Thoracic aorta (tissue), 2 donors: ENCODE data around the gene ANAPC2. TPM values are rescaled to one million over a fixed set of nuclear protein-coding genes. Genes with fewer than 3 reads are reported as not detected.

Source experiments
- ATAC-seq: fragments of 150-250 bp; one replicate; pipeline ENCODE4 v1.8.0; 2017; ENCODE audit warnings: low read depth; ENCODE audit not compliant: insufficient number of reproducible peaks, low FRiP score
- DNase-seq: peaks from one replicate; pipeline ENCODE4 v3.0.0-alpha.2; 2020; ENCODE audit warnings: low spot score
- H3K27ac ChIP-seq, 2 donors: fragments of 200-600 bp; sonication (generic); 1 replicate in 1 of 2; 2 replicates in 1 of 2; pipeline ENCODE4 v1.5.1; 2016; ENCODE audit warnings: mild to moderate bottlenecking in 2 of 2, moderate library complexity in 2 of 2
- H3K27me3 ChIP-seq: fragments of 200-600 bp; sonication (generic); replicated peaks from 2 replicates; pipeline ENCODE4 v1.6.0; 2016; ENCODE audit warnings: mild to moderate bottlenecking; ENCODE audit not compliant: insufficient read depth
- H3K36me3 ChIP-seq: fragments of 200-600 bp; sonication (generic); one replicate; pipeline ENCODE4 v1.5.1; 2016
- H3K4me1 ChIP-seq, 2 donors: fragments of 200-600 bp; sonication (generic); 1 replicate in 1 of 2; 2 replicates in 1 of 2; pipeline versions ENCODE4 v1.5.1 to v1.6.0; 2016; ENCODE audit warnings: low read depth in 2 of 2, mild to moderate bottlenecking in 1 of 2; ENCODE audit not compliant: control insufficient read depth in 1 of 2
- H3K4me3 ChIP-seq: fragments of 200-600 bp; sonication (generic); 2 replicates; pipeline ENCODE4 v1.5.1; 2016; ENCODE audit warnings: mild to moderate bottlenecking
- H3K9me3 ChIP-seq: fragments of 200-600 bp; sonication (generic); 2 replicates; pipeline ENCODE4 v1.5.1; 2016
- total RNA-seq, 2 donors: library from RNA; depleted of rRNA; stranded (reverse); fragments of >200 nt; gene quantifications; one replicate each; pipeline versions ENCODE4 v1.1.0 to v1.2.3, GENCODE V29; 2016
- TF ChIP-seq, protein P1 (sequence below): fragments of 200-600 bp; sonication (generic); IDR thresholded peaks from one replicate; pipeline ENCODE4 v1.5.1; 2019; ENCODE audit warnings: antibody characterized with exemption

Gene ANAPC2, protein sequence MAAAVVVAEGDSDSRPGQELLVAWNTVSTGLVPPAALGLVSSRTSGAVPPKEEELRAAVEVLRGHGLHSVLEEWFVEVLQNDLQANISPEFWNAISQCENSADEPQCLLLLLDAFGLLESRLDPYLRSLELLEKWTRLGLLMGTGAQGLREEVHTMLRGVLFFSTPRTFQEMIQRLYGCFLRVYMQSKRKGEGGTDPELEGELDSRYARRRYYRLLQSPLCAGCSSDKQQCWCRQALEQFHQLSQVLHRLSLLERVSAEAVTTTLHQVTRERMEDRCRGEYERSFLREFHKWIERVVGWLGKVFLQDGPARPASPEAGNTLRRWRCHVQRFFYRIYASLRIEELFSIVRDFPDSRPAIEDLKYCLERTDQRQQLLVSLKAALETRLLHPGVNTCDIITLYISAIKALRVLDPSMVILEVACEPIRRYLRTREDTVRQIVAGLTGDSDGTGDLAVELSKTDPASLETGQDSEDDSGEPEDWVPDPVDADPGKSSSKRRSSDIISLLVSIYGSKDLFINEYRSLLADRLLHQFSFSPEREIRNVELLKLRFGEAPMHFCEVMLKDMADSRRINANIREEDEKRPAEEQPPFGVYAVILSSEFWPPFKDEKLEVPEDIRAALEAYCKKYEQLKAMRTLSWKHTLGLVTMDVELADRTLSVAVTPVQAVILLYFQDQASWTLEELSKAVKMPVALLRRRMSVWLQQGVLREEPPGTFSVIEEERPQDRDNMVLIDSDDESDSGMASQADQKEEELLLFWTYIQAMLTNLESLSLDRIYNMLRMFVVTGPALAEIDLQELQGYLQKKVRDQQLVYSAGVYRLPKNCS
- 10 to 100 TPM; 25.2 to 43.0 TPM for total RNA-seq

DNA sequence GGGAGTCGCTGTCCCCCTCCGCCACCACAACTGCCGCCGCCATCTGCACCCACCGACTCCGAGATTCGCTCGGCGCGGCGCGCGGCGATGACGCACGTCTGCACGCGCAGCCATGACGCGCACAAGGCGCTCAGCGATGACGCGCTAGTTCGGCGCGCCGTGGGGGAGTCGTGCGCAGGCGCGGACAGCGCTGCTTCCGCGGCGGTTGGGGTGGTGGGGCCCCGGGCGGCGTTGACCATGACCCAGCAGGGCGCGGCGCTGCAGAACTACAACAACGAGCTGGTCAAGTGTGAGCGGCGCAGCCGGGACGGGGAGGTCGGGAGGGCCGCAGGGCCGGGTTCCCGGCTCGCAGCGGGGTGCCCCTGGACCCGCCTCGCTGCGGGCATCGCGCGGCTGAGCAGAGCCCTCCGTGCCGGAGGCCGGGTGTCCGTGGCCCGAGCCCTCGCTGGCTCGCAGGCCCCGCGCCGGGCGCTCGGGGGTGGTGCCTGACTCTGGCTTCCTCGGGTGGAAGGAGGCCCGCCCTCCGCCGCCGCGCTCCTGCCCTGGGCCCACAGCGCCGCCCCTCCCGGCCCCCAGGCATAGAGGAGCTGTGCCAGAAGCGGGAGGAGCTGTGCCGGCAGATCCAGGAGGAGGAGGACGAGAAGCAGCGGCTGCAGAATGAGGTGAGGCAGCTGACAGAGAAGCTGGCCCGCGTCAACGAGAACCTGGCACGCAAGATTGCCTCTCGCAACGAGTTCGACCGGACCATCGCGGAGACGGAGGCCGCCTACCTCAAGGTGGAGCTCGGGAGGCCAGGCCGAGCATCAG lies at the start of gene ANAPC2, which contains the start of gene SSNA1:
Gene ANAPC2, minus strand, starts transcription at position 71 of the 807 bp plus-strand sequence. Its CDS starts 28 bp downstream, at position 43.
Gene SSNA1, plus strand, starts transcription at position 187 of the 807 bp plus-strand sequence. Its CDS starts 51 bp downstream, at position 238.
- no peaks in the 10 kb centered on the region for H3K9me3 ChIP-seq
- H3K27ac ChIP-seq, result peak within 1 kb of the TSS; percentile 93
- peak within 1 kb of the TSS; percentile 84 for H3K4me3 ChIP-seq
- H3K27me3 ChIP-seq, result no peaks in the 10 kb centered on the region
- TF ChIP-seq, protein P1, sequence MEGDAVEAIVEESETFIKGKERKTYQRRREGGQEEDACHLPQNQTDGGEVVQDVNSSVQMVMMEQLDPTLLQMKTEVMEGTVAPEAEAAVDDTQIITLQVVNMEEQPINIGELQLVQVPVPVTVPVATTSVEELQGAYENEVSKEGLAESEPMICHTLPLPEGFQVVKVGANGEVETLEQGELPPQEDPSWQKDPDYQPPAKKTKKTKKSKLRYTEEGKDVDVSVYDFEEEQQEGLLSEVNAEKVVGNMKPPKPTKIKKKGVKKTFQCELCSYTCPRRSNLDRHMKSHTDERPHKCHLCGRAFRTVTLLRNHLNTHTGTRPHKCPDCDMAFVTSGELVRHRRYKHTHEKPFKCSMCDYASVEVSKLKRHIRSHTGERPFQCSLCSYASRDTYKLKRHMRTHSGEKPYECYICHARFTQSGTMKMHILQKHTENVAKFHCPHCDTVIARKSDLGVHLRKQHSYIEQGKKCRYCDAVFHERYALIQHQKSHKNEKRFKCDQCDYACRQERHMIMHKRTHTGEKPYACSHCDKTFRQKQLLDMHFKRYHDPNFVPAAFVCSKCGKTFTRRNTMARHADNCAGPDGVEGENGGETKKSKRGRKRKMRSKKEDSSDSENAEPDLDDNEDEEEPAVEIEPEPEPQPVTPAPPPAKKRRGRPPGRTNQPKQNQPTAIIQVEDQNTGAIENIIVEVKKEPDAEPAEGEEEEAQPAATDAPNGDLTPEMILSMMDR, result peak; percentile 18
- peaks cover 30 to 39% of the 10 kb centered on the region in 2 donors for H3K4me1 ChIP-seq
- peak; percentile 52 for DNase-seq
- ATAC-seq, result peak; percentile 83
- H3K36me3 ChIP-seq, result peaks cover 30% of the 10 kb centered on the region

DNA sequence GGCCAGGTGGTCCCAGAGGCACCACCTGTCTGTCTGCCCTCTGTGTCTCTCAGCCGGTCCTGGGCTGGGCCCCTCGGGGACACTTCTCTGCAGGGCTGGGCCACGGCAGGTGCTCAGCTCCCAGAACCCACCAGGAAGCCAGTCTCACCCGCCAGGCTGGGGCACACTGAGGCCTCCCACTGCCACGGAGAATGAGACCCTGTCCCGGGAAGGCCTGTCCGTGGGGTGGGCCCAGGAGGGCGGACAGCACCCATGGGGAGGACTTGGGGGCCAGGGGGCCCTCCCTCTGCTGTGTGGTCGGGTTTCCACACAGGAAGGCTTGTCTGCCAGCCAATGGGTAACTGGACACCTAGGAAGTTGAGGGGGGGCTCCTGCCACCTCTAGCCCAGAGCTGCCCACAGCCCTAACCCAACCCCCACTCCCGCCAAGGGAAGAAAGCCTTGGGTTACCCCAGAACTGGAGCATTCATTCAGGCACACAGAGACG lies 48.6 kb upstream of the ANAPC2 start:
- TF ChIP-seq, protein P1, result no peak
- Histone ChIP-seq H3K27ac (no peak overlapping the region), H3K4me3 (no peak overlapping the region), H3K4me1 (peaks cover 3 to 32% of the 10 kb centered on the region in 2 donors), H3K36me3 (no peaks in the 10 kb centered on the region), H3K9me3 (no peaks in the 10 kb centered on the region), H3K27me3 (no peaks in the 10 kb centered on the region)
- ATAC-seq, result no peak
- DNase-seq, result no peak

DNA sequence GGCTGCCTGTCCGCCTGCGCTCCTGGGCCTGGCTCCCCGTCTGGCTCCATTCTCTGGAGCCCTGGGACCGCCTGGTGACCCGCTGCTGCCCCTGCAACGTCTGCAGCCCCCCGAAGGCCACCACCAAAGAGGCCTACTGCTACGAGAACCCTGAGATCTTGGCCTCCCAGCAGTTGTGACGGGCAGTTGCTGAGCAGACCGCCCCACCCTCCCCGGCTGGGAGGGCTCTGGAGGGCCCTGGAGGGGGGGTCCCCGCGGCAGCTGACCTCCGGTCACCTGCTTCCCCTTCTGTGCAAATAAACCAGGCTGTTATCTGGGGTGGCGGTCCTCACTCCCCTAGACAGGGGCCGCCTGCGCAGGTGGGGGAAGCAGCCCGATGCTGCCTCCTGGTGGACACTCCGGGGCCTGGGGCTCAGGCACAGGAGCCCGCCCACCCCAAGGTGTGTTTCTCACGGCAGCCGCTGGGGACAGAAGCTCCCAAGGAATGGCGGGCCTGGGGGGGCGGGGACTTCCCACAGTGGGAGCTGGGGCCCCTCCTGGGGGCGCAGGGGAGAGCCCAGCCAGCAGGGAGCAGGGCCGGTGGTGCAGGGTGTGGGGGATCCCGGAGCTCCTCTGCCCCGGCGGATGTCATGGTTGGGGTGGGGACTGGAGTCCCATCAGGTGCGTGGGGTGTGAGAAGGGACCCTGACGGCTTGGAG lies 48.0 kb upstream of the ANAPC2 start:
- TF ChIP-seq, protein P1, result peak; percentile 99
- peak overlapping the region; percentile 32 for H3K4me3 ChIP-seq

DNA sequence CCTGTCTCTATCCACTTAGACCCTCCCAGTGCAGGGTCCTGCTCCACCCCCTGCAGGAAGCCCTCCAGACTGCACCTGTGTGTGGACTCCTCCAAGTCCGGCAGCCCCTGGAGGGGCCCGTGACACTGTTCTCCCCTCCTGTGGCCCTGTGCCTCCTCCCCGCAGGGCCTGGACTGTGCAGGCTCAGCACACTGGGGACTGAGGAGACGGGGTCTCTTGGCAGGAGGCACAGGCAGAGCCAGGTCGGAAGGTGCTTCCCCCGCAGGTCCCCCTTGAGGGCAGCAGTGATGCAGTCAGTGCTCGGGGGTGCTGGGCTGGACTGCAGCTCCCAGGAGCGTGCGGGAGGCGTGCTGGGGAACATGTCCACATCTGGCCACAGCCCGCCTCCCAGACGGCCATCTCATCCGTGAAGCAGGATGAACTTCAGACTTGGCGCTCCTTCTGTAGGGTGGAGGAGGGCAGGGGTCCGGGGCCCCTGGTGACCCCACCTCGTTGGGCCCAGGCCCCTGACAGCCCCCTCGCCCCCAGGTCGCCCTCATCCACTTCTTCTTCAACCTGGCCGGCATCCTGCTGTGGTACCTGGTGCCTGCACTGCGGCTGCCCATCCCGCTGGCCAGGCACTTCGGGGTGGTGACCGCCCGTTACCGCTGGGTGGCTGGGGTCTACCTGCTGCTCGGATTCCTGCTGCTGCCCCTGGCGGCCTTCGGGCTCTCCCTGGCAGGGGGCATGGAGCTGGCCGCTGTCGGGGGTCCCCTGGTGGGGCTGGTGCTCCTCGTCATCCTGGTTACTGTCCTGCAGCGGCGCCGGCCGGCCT lies 47.3 kb upstream of the ANAPC2 start:
- peaks cover 3 to 29% of the 10 kb centered on the region in 2 donors for H3K4me1 ChIP-seq
- ATAC-seq (no peak), DNase-seq (no peak)
- TF ChIP-seq, protein P1, result no peak
- no peak overlapping the region for H3K27ac ChIP-seq
- no peaks in the 10 kb centered on the region for H3K9me3 ChIP-seq
- no peaks in the 10 kb centered on the region for H3K36me3 ChIP-seq
- H3K4me3 ChIP-seq, result peak overlapping the region; percentile 32
- H3K27me3 ChIP-seq, result no peaks in the 10 kb centered on the region

More for the DNA sequence above, 48.0 kb upstream of the ANAPC2 start:
- H3K9me3 ChIP-seq, result no peaks in the 10 kb centered on the region
- DNase-seq (peak; percentile 45), ATAC-seq (no peak)
- no peak overlapping the region for H3K27ac ChIP-seq
- no peaks in the 10 kb centered on the region for H3K36me3 ChIP-seq
- H3K4me1 ChIP-seq, result peaks cover 3 to 29% of the 10 kb centered on the region in 2 donors
- H3K27me3 ChIP-seq, result no peaks in the 10 kb centered on the region
